ENCODE measurements around the gene TMEM164.

Gene TMEM164

GRCh38 chrX:110086162-110086915 is 83.4 kb downstream of the TMEM164 start:
- no peak for DNase-seq

GRCh38 chrX:110086916-110087484 is 84.1 kb downstream of the TMEM164 start:
- no peak for DNase-seq

GRCh38 chrX:110087485-110088356 is 84.8 kb downstream of the TMEM164 start:
- no peak for DNase-seq

DNA sequence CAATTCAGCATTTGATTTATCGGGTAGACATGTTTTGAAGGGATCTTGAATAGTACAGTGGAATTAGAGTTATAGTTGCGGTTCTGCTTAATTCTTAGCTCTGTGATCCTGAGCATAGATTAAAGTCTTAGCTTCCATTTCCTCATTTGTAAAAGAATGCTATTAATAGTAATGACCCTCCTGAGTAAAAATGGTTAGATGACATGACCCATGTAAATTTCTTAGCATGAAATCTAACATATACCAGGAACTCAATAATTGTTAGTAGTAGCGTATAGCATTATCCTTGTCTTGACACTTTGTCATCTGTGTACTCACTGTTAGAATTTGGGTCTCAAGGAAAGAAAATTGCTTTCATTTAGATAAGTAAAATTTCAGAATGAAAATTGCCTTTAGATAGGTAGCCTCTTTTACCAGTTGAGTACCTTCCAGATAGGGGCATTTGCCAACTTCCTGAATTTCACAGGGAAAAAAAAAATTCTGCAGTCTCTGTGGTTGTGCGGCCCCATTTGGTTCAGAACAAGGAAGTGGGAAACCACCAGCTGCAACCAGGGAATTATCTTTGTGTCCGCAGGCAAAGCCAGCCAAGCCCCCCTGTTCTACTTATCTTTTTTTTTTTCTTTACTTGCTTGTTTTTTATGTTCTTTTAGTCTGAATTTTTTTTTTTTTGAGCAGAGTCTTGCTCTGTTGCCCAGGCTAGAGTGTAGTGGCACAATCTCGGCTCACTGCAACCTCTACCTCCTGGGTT is 86.9 kb downstream of the TMEM164 start:
- no peak for DNase-seq

DNA sequence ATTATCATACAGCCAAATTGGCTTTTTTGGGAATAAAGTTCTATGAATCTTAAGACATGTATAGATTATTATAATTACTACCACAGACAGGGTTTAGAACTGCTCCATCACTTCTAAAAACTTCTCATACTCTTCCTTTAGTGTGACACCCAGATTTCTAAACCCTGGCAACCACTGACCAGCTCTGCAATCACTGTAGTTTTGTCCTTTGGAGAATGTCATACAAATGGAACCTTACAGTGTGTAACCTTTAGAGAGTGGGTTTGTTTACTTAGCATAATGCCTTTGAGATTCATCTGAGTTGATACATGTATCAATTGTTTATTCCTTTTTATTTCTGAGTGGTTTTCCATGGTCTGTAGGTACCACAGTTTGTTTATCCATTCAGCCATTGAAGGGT is 95.0 kb downstream of the TMEM164 start:
- DNase-seq, result no peak

GRCh38 chrX:110103344-110103743 is 100.4 kb downstream of the TMEM164 start:
- DNase-seq, result no peak

DNA sequence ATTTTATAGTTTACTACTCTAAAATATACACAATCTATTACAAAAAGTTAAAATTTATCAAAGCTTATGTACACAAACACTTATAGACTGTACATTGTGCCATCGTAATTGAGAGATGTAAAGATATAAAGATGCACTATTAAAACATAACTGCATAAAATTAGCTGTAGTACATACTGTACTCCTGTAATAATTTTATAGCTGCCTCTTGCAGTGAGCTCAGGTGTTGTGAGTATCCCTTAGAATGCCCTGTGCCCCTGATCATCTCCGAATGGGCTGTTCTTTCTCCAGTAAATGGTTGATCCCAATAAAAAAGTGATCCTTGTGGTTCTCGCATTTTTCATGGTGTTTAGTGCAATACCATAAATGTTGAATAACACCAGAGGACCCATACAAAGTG is 101.2 kb downstream of the TMEM164 start:
- no peak for DNase-seq

GRCh38 chrX:110108381-110108821 is 105.5 kb downstream of the TMEM164 start:
- no peak for DNase-seq

DNA sequence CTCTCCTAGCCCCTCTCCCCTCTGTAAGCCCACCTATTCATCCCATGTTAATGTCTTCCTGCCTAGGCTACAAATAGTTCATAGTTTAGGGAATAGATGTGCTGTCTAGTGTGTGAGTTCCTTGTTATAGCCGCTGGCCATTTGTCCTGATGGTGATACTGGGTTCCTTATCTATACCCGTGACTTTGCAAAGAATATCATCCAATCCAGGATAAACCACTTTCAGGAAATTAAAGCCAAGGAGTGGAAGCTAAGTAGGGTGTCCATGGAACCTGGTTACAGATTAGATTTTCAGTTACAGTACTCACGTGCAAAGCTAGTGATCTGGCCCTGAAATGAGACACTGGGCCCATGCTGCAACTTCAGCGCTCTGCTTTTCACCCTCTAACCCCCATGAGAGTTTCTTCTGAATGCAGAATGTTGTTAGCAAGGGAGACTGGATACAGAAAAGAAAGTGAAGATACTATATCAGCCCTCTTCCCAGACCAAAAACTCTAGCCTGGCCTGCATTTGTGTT is 111.4 kb downstream of the TMEM164 start:
- DNase-seq, result no peak

- DNase-seq, result no peak
These were observed 113.4 kb downstream of the TMEM164 start for GRCh38 chrX:110116066-110116980.

GRCh38 chrX:110118530-110118929 is 115.6 kb downstream of the TMEM164 start:
- DNase-seq, result no peak

DNA sequence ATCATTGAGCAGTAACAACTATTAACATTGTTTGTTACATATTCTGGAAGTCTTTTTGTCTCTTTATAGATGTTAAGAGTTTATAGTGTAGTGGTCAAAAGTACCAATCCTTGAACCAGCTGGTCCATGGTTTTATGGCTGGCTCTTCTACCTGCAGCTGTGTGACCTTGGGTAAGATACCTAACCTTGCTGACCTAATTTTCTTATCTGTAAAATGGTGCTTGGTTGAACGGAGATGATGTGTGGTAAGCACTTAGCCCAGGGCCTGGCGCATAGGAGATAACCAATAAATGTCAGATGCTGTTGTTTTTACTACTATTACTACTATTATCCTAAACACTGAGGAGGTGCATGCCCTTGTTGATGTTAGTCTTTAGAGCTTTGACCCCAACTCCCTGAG is 116.6 kb downstream of the TMEM164 start:
- no peak for DNase-seq

DNA sequence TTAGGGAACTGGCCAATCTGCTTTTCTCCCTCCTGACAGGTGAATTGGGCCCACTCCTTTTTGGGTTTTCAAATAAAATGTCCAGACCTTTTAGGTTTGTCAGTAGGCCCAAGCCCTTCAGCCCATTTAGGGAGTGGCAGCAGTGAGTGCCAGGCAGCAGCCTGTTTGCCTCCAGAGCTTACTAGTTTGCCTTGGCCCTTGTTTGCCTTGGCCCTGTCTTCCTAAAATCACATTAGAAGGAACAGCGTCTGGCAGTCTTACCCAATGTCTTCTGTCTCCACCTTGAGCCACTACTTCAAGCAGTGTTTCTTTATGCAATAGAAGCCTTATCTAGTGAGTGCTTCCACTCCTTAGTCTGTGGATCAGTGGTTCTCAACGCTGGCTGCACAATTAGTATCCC is 117.1 kb downstream of the TMEM164 start:
- DNase-seq, result no peak

GRCh38 chrX:110123331-110123782 is 120.4 kb downstream of the TMEM164 start:
- DNase-seq, result no peak

DNA sequence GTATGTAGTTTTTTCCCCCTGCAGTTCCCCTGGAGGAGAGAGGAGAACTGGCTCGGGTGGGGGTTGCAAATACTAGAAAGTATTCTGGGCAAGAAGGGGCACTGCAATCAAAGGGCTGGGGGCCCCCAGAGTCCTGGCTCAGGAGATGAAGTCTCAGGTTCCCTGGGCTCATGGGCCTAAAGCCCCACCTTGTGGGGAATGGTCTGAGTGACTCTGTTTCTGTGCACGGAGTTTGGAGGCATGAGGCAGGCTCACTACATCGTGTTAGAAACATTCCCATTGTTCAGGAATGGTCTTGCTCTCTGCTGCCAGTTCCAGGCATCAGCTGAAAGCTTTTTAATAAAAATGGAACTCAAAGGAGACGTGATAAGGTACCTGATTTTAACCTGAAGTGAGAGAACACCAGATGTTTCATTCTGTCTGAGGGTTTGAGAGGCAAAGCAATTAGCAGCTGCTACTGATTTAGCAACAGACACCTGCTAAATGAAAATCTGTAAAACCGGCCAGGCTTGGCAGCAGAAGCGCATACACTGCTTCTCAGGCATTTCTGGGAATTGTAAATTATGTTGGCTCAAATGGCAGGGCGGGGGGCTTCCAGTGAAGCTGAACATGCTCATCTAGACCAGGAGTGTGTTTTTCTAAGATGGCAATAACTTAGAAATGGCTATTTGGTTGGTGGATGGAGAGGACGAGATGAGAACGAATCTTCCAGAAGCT is 122.7 kb downstream of the TMEM164 start:
- peak; percentile 77 for DNase-seq

GRCh38 chrX:110131031-110131430 is 128.1 kb downstream of the TMEM164 start:
- peak; percentile 28 for DNase-seq

- DNase-seq, result no peak
These were observed 129.7 kb downstream of the TMEM164 start for GRCh38 chrX:110132450-110133114.

- DNase-seq, result no peak
These were observed 130.9 kb downstream of the TMEM164 start for GRCh38 chrX:110133735-110134370.

DNA sequence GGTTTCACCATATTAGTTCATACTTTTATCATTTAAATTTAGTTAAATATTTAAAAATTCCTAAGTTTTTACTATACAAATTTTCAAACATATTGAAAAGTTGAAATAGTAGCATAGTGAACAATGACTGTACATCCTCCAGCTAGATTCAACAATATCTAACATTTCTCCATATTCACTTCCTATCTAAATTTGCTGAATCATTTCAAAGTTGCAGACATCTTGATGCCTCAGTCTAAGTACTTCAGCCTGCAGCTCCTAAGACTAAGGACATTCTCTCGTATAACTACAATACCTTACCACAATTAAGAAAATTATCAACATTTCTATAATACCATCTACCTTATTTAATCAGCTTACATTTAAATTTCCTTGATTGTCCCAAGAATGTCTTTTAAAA is 132.7 kb downstream of the TMEM164 start:
- DNase-seq, result no peak

DNA sequence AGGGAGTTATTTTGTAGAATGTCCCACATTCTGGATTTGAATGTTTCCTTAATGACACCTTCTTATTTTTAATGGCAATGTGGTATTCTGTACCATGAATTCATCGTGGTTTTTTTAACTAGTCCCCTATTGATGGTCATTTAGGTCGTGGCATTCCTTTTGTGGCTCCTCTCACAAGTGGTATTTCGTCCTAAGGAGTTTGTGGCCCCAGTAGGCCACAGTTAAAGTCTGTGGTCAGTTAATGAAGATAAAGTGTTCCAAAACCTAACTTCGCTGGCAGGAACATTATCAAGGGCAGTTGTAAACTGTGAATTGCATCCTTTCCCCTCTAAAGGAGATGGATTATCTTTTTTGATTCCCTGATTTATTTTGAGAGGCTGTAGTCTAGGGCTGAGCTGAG is 133.2 kb downstream of the TMEM164 start:
- DNase-seq, result no peak

All from NCI-H1694 treated with DMSO at 0.1 percent for 48 hours (cell line).